H1 (cell line): ENCODE results near the gene FAM120C. TPM values are rescaled to one million over a fixed set of nuclear protein-coding genes. Genes with fewer than 3 reads are reported as not detected.

ENCODE experiments used
- CHD7 ChIP-seq: fragments of 300-600 bp; sonication (generic); IDR thresholded peaks from 2 replicates; pipeline ENCODE4 v1.7.1; 2012; ENCODE audit warnings: low read length, moderate library complexity, mild to moderate bottlenecking, inconsistent platforms; ENCODE audit not compliant: insufficient replicate concordance
- GTF2F1 ChIP-seq: IDR thresholded peaks from 2 replicates; pipeline ENCODE4 v1.6.1; 2012; ENCODE audit warnings: low read depth, low read length, improper control_type of control experiment, borderline replicate concordance
- SP2 ChIP-seq: IDR thresholded peaks from 2 replicates; pipeline ENCODE4 v1.6.1; 2012; ENCODE audit warnings: mild to moderate bottlenecking, low read length, inconsistent platforms
- SP4 ChIP-seq: IDR thresholded peaks from 2 replicates; pipeline ENCODE4 v1.6.1; 2012; ENCODE audit warnings: low read length, inconsistent platforms
- TAF7 ChIP-seq: optimal IDR thresholded peaks from 2 replicates; pipeline ENCODE3; 2011; ENCODE audit warnings: low read depth, mild to moderate bottlenecking, inconsistent platforms, low read length, moderate library complexity, borderline replicate concordance
- polyA plus RNA-seq, 7 experiments: library from polyadenylated mRNA; depleted of rRNA in 3 of 7; stranded (reverse) in 5 of 7; unstranded in 2 of 7; fragments of >200 nt in 5 of 7; fragments of 200-250 nt in 2 of 7; gene quantifications; 1 replicate in 5 of 7; 2 replicates in 1 of 7; 4 replicates in 1 of 7; pipeline versions ENCODE4 v1.2.1 to v1.2.3, GENCODE V29; 2011 to 2013; ENCODE audit warnings: missing spikeins in 2 of 7, mixed read lengths in 2 of 7
- total RNA-seq: library from RNA; stranded (reverse); fragmentation: NEBNext Ultra II Directional; extraction: Animal tissue kit (Norgen Biotek cat#: 25700); gene quantifications from 2 replicates; pipeline ENCODE4 v1.2.1, GENCODE V29; 2021

The FAM120C gene
- total and polyA plus RNA-seq, 2 of the 8 experiments (the other 6 are each of a cell fraction or from before 2014, with no cell fraction given): 4.4 to 8.1 TPM

- TF ChIP-seq CHD7: no peak
- no peak for TF ChIP-seq SP2
- TF ChIP-seq GTF2F1: no peak
- no peak for TF ChIP-seq SP4
- TF ChIP-seq TAF7: no peak
Observed at GRCh38 chrX:54029529-54030143, 153.4 kb downstream of the FAM120C start (continued).
